H9 (cell line): ENCODE measurements around the gene MYO7A. TPM values are rescaled to one million over a fixed set of nuclear protein-coding genes. Genes with fewer than 3 reads are reported as not detected.

Source experiments
- DNase-seq: peaks from one replicate; pipeline ENCODE4 v3.0.0-alpha.2; 2017
- H2AFZ ChIP-seq: one replicate; pipeline ENCODE4 v1.6.1; 2013; ENCODE audit warnings: mild to moderate bottlenecking, low read length, control low read depth, moderate library complexity
- H2AK5ac ChIP-seq: 2 replicates; pipeline ENCODE4 v1.6.1; 2013; ENCODE audit warnings: low read length, control low read depth, mixed read lengths; ENCODE audit not compliant: insufficient read length
- H2BK120ac ChIP-seq: one replicate; pipeline ENCODE4 v1.6.1; 2013; ENCODE audit warnings: low read depth, mild to moderate bottlenecking, low read length, control low read depth, inconsistent platforms; ENCODE audit not compliant: poor library complexity, severe bottlenecking
- H2BK12ac ChIP-seq: 2 replicates; pipeline ENCODE4 v1.6.1; 2013; ENCODE audit warnings: low read length, control low read depth, mixed read lengths, low read depth; ENCODE audit not compliant: insufficient read length
- H2BK15ac ChIP-seq: 2 replicates; pipeline ENCODE4 v1.6.1; 2013; ENCODE audit warnings: low read depth, low read length, control low read depth
- H2BK20ac ChIP-seq: one replicate; pipeline ENCODE4 v1.6.1; 2013; ENCODE audit warnings: low read depth, mild to moderate bottlenecking, low read length, control low read depth, inconsistent platforms; ENCODE audit not compliant: poor library complexity, severe bottlenecking
- H2BK5ac ChIP-seq: 2 replicates; pipeline ENCODE4 v1.6.1; 2013; ENCODE audit warnings: low read length, control low read depth, mixed read lengths; ENCODE audit not compliant: insufficient read length
- H3K14ac ChIP-seq: 2 replicates; pipeline ENCODE4 v1.6.1; 2013; ENCODE audit warnings: low read length, control low read depth; ENCODE audit not compliant: insufficient read depth
- H3K18ac ChIP-seq: 2 replicates; pipeline ENCODE4 v1.6.1; 2013; ENCODE audit warnings: low read depth, mild to moderate bottlenecking, mixed read lengths, low read length, control low read depth; ENCODE audit not compliant: insufficient read length
- H3K23ac ChIP-seq: 2 replicates; pipeline ENCODE4 v1.6.1; 2013; ENCODE audit warnings: low read length, control low read depth, mixed read lengths, low read depth; ENCODE audit not compliant: insufficient read length
- H3K23me2 ChIP-seq: 2 replicates; pipeline ENCODE4 v1.6.1; 2013; ENCODE audit warnings: low read depth, mild to moderate bottlenecking, mixed read lengths, low read length, control low read depth; ENCODE audit not compliant: insufficient read length, poor library complexity, severe bottlenecking
- H3K27ac ChIP-seq: 2 replicates; pipeline ENCODE4 v1.5.1; 2013; ENCODE audit warnings: low read length, control low read depth, mixed read lengths, low read depth; ENCODE audit not compliant: insufficient read length
- H3K27me3 ChIP-seq: 2 replicates; pipeline ENCODE4 v1.6.1; 2013; ENCODE audit warnings: low read length, control low read depth, inconsistent platforms; ENCODE audit not compliant: insufficient read depth
- H3K4ac ChIP-seq: 2 replicates; pipeline ENCODE4 v1.6.1; 2013; ENCODE audit warnings: low read depth, mild to moderate bottlenecking, control low read depth, inconsistent platforms, low read length, moderate library complexity
- H3K4me1 ChIP-seq: 2 replicates; pipeline ENCODE4 v1.6.1; 2013; ENCODE audit warnings: low read length, control low read depth, inconsistent platforms; ENCODE audit not compliant: insufficient read depth
- H3K4me2 ChIP-seq: 2 replicates; pipeline ENCODE4 v1.6.1; 2013; ENCODE audit warnings: low read length, control low read depth, mixed read lengths; ENCODE audit not compliant: insufficient read length, insufficient read depth
- H3K56ac ChIP-seq: 2 replicates; pipeline ENCODE4 v1.6.1; 2013; ENCODE audit warnings: low read depth, mild to moderate bottlenecking, mixed read lengths, low read length, control low read depth; ENCODE audit not compliant: insufficient read length
- H3K79me1 ChIP-seq: 2 replicates; pipeline ENCODE4 v1.6.1; 2013; ENCODE audit warnings: low read depth, mild to moderate bottlenecking, moderate library complexity, low read length, control low read depth, inconsistent platforms; ENCODE audit not compliant: insufficient read depth, poor library complexity, severe bottlenecking
- H3K79me2 ChIP-seq: 2 replicates; pipeline ENCODE4 v1.6.1; 2013; ENCODE audit warnings: low read length, control low read depth, inconsistent platforms; ENCODE audit not compliant: insufficient read depth
- H3K9ac ChIP-seq: 2 replicates; pipeline ENCODE4 v1.6.1; 2013; ENCODE audit warnings: low read length, control low read depth, mixed read lengths; ENCODE audit not compliant: insufficient read length; ENCODE audit errors: extremely low read depth
- H3K9me3 ChIP-seq: one replicate; pipeline ENCODE4 v1.6.1; 2013; ENCODE audit warnings: low read depth, low read length, inconsistent platforms; ENCODE audit not compliant: control insufficient read depth
- H3T11ph ChIP-seq: one replicate; pipeline ENCODE4 v1.6.1; 2013; ENCODE audit warnings: mild to moderate bottlenecking, low read length, control low read depth, inconsistent platforms
- H4K20me1 ChIP-seq: one replicate; pipeline ENCODE4 v1.6.1; 2013; ENCODE audit not compliant: control insufficient read depth, insufficient read length, insufficient read depth
- H4K5ac ChIP-seq: 2 replicates; pipeline ENCODE4 v1.6.1; 2013; ENCODE audit warnings: low read depth, mild to moderate bottlenecking, mixed read lengths, low read length, control low read depth; ENCODE audit not compliant: insufficient read length
- H4K8ac ChIP-seq: replicated peaks from 2 replicates; pipeline ENCODE4 v1.6.1; 2013; ENCODE audit warnings: low read length, control low read depth, mixed read lengths, low read depth; ENCODE audit not compliant: insufficient read length
- H4K91ac ChIP-seq: 2 replicates; pipeline ENCODE4 v1.6.1; 2013; ENCODE audit warnings: low read depth, mild to moderate bottlenecking, moderate library complexity, mixed read lengths, low read length, control low read depth; ENCODE audit not compliant: insufficient read length
- H3K27ac Mint-ChIP-seq, 3 experiments: 2 replicates in 2 of 3; 3 replicates in 1 of 3; pipeline ENCODE4 v1.8.0; 2020 to 2021; ENCODE audit warnings: mixed read lengths in 3 of 3, mild to moderate bottlenecking in 1 of 3, moderate library complexity in 1 of 3
- H3K27me3 Mint-ChIP-seq: 2 replicates; pipeline ENCODE4 v1.8.0; 2021; ENCODE audit warnings: low read depth, mild to moderate bottlenecking, moderate library complexity, mixed read lengths
- H3K36me3 Mint-ChIP-seq, 3 experiments: 2 replicates in 2 of 3; 3 replicates in 1 of 3; pipeline ENCODE4 v1.8.0; 2020 to 2021; ENCODE audit warnings: low read depth in 3 of 3, mixed read lengths in 3 of 3; ENCODE audit not compliant: insufficient read depth in 1 of 3
- H3K4me1 Mint-ChIP-seq, 2 experiments: 2 replicates each; pipeline ENCODE4 v1.8.0; 2020; ENCODE audit warnings: mixed read lengths in 2 of 2
- H3K4me3 Mint-ChIP-seq, 2 experiments: 2 replicates in 1 of 2; 3 replicates in 1 of 2; pipeline ENCODE4 v1.8.0; 2020 to 2021; ENCODE audit warnings: mild to moderate bottlenecking in 2 of 2, mixed read lengths in 2 of 2, moderate library complexity in 1 of 2
- H3K9me3 Mint-ChIP-seq, 2 experiments: 2 replicates in 1 of 2; 3 replicates in 1 of 2; pipeline ENCODE4 v1.8.0; 2020; ENCODE audit warnings: mild to moderate bottlenecking in 2 of 2, mixed read lengths in 2 of 2, moderate library complexity in 1 of 2
- CTCF ChIP-seq: fragments of 200-600 bp; sonication (generic); conservative IDR thresholded peaks from 3 replicates; pipeline ENCODE4 v1.8.0; 2021; ENCODE audit warnings: antibody characterized with exemption, mild to moderate bottlenecking
- WGBS: extraction: QIAGEN DNeasy Blood & Tissue Kit; methylation state at CpG from one replicate; pipeline ENCODE4 v1.1.7; 2013; ENCODE audit warnings: missing lambda C conversion rate, low lambda C conversion rate, mixed read lengths; ENCODE audit not compliant: insufficient read length; ENCODE audit errors: extremely low coverage; 5-methylcytosine and 5-hydroxymethylcytosine counted together
- total RNA-seq: library from RNA; stranded (reverse); gene quantifications from 2 replicates; pipeline ENCODE4 v1.2.1, GENCODE V29; 2021

The MYO7A gene
- total RNA-seq, 1 experiment from 2014 or later: 1.6 TPM

- Histone ChIP-seq H2AK5ac (no peak overlapping the region), H2BK120ac (no peak overlapping the region), H3K27me3 (no peaks in the 10 kb centered on the region), H4K91ac (no peak overlapping the region), H3K23me2 (no peaks in the 10 kb centered on the region), H3K9me3 (no peaks in the 10 kb centered on the region), H2AFZ (no peak overlapping the region), H4K8ac (no peak overlapping the region), H3K27ac (no peak overlapping the region), H3K79me1 (no peaks in the 10 kb centered on the region), H4K5ac (no peak overlapping the region), H3K56ac (no peak overlapping the region), H3K79me2 (no peaks in the 10 kb centered on the region), H3K14ac (no peak overlapping the region), H2BK5ac (no peak overlapping the region), H3K18ac (no peak overlapping the region), H3T11ph (no peak overlapping the region), H2BK12ac (no peak overlapping the region), H3K4me1 (no peaks in the 10 kb centered on the region), H3K4me2 (no peak overlapping the region), H4K20me1 (peaks cover 2% of the 10 kb centered on the region), H2BK20ac (no peak overlapping the region), H3K4ac (no peak overlapping the region), H3K23ac (no peak overlapping the region), H3K9ac (no peak overlapping the region), H2BK15ac (no peak overlapping the region)
- DNase-seq: no peak
- TF ChIP-seq CTCF: no peak
- WGBS: no CpG with 5 or more reads among the region's 2 CpGs
- Mint-ChIP-seq H3K36me3 (no peaks in the 10 kb centered on the region), H3K27me3 (no peaks in the 10 kb centered on the region), H3K4me1 (peaks cover 5 to 8% of the 10 kb centered on the region in 2 experiments), H3K9me3 (no peaks in the 10 kb centered on the region), H3K27ac (no peak overlapping the region), H3K4me3 (no peak overlapping the region)
Measured at GRCh38 chr11:77135069-77135468, 7.0 kb downstream of the MYO7A start.
